GM18508 (cell line): ENCODE data around the gene NR2C2.

Experiments
- ATAC-seq: cut with Tn5 transposase; IDR thresholded peaks from one replicate; pipeline ENCODE4 v1.9.1; 2021; ENCODE audit warnings: moderate number of reproducible peaks; ENCODE audit not compliant: insufficient read depth, unreplicated experiment

Gene NR2C2

GRCh38 chr3:15094187-15094875 lies 146.9 kb downstream of the NR2C2 start:
- ATAC-seq: no peak

- no peak for ATAC-seq
Measured at GRCh38 chr3:15096046-15096445, 148.7 kb downstream of the NR2C2 start.

- no peak for ATAC-seq
Measured at GRCh38 chr3:15097891-15098290, 150.5 kb downstream of the NR2C2 start.
